Putamen (tissue), 1 donor: ENCODE measurements around the gene PRR29.
"Not testable (repeated sequence)": the region's sequence is repeated elsewhere in the genome, so short reads cannot be mapped to it uniquely, and the experiment has no call there.

Experiments used
- DNase-seq: peaks from one replicate; pipeline ENCODE4 v3.0.0-alpha.2; 2016; ENCODE audit warnings: low spot score

Gene PRR29

DNA sequence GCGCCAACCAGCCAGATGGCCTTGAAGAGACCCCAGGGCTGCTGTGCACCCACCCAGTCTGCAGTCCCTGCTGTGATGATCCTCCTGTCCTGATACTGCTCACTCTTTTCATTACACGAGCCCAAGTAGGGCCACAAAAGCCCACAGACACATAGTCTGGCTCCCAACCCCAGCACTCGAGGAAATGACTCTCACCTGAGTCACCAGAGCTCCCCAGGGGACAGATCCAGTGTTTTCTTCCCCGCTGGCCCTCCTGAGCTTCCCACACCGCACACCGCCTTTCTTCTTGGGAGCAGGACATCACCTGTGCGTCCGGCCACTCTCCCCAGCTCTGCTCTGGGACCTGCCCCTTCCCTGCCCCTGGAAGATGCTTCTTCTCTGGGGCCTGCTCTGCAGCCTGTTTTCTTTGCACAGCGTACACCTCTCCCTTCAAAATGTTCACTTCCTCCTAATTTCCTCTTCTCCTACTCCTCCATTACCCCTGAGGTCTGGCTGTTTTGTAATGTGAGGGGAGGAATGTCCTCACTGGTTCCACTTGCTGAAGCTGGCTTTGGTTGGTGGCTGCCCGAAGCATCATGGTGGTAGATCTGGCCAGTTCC lies 23.5 kb upstream of the PRR29 start:
- DNase-seq: no peak

DNA sequence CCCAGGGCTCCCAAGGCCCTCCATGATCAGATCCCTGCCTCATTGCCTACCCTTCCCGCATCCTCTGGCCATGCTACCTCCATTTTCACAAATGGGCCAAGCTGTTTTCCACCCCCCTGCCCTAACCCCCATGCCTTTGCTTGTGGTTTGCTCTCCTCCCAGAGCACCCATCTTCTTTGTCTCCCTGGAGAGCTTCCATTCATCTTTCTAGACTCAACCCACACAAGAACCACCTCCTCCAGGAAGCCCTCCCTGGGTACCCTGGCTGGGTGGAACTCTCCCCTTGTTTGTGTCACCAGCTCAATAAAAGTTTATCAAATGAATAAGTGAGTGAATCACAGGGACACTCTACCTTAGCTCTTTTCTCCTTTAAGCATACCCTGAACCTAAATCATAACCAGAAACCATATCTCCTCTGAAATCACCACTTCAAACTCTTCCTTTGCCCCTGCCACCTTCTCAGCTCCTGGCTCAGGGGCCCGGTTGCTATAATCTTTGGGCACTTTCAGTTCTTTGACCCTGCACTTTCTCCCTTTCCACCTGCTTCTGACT lies 22.5 kb upstream of the PRR29 start:
- no peak for DNase-seq

DNA sequence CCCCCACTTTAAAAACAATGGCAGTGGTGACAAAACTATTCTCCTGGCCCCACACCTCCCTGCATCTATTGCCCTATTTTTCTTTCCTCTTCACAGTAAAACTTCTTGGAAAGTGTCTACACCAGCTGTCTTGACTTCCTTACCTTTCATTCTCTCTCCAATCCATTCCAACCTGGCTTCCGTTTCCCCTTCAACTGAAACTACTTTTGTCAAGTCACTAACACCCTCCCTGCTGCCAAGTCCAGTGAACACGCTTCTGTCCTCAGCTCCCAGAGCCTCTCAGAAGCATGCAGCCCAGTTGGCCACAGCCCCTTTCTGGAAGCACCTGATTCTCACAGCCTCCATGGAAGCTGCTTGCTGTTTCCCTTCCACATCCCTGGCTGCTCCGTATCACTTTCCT lies 21.4 kb upstream of the PRR29 start:
- DNase-seq: no peak

GRCh38 chr17:63978272-63979200 lies 19.6 kb upstream of the PRR29 start:
- no peak for DNase-seq

DNA sequence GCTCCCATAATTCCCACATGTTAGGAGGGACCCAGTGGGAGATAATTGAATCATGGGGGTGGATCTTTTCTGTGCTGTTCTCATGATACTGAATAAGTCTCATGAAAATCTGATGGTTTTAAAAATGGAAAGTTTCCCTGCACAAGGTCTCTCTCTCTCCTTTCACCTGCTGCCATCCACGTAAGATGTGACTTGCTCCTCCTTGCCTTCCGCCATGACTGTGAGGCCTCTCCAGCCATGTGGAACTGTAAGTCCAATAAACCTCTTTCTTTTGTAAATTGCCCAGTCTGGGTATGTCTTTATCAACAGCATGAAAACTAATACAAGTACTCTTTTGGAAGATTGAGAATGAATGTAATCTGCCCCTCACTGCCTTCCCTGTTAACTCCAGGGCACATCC lies 15.5 kb upstream of the PRR29 start:
- not testable (repeated sequence) for DNase-seq

GRCh38 chr17:63983320-63983719 lies 14.8 kb upstream of the PRR29 start:
- DNase-seq: no peak

DNA sequence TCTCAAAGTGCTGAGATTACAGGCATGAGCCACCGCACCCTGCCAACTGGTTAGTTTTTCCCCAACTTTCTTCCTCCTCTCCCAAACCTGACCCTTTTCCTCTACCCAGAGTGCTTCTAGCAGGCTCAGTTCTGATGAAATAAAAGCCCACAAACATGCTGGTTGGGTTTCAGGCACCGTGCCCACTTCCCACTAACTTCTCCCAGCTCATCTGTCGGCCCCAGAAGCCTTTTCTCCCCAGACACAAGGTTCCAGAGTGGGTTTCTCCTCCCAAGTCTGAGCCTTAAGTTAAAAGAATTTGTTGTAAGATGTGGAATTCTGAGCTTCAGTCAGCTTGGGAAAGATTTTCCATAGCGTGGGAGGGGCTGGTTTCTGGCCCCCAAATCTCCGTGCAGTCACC lies 13.9 kb upstream of the PRR29 start:
- no peak for DNase-seq

- DNase-seq: no peak
These were observed 13.3 kb upstream of the PRR29 start for GRCh38 chr17:63984651-63985386.

GRCh38 chr17:63985387-63986140 lies 12.6 kb upstream of the PRR29 start:
- DNase-seq: no peak

GRCh38 chr17:63986821-63987220 lies 11.3 kb upstream of the PRR29 start:
- no peak for DNase-seq

DNA sequence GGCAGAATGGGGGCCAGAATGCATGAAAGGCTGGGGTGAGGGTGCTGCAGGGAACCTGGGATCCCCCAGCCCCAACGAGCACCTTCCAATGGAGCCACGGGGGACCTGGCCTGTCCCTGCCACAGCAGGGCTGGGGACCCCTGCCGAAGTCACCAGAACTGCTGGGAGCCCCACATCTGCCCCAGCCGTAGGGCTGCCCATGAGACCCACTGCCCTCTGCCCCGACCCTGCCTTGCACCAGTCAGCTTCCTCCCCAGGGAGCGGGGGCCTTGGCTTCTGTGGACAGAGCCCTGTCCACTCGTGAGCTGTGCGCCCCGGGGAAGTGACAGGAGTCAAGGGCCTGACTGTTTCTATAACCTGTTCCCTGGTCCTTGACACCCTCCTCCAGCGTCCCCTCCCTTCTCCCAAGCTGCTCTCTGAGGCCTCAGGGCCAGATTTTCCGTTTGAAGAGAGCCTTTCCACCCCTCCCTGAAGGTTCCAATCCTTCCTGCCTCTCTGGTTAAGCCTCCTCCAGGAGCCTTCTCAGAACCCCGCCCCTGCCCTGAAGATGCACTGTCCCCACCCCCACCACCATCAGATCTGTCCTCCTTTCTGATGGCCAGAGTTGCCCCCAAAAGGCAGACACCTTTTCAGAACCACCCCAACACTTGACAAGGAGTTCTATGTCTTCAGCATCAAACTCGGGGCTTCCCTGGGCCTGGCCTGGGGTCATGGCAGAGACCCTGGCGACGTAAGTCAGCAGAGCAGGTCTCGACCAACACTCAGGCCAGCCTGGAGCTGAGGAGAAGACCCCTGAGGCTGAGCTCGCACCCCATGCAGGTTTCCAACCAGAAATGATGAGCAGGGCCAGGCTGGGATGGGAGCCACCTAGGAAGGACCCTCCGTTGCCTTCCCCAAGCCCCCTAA lies 10.7 kb upstream of the PRR29 start:
- no peak for DNase-seq

DNA sequence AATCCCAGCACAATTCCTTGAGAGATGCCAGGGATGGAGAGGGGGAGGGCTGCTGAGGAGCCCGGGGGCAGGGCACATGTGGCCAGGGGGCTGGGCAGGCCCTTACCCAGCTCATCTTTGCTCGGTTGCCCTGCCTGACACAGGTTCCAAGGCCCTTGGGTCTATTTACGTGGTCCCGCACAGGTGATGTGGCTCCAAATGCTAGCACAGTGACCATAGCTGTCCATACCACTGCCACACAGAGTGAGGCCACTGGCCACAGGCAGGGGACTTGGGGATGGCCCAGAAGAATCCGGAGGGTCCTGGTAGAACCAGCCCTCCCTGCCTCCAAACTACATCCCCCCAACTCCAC lies 10.0 kb upstream of the PRR29 start:
- DNase-seq: no peak

DNA sequence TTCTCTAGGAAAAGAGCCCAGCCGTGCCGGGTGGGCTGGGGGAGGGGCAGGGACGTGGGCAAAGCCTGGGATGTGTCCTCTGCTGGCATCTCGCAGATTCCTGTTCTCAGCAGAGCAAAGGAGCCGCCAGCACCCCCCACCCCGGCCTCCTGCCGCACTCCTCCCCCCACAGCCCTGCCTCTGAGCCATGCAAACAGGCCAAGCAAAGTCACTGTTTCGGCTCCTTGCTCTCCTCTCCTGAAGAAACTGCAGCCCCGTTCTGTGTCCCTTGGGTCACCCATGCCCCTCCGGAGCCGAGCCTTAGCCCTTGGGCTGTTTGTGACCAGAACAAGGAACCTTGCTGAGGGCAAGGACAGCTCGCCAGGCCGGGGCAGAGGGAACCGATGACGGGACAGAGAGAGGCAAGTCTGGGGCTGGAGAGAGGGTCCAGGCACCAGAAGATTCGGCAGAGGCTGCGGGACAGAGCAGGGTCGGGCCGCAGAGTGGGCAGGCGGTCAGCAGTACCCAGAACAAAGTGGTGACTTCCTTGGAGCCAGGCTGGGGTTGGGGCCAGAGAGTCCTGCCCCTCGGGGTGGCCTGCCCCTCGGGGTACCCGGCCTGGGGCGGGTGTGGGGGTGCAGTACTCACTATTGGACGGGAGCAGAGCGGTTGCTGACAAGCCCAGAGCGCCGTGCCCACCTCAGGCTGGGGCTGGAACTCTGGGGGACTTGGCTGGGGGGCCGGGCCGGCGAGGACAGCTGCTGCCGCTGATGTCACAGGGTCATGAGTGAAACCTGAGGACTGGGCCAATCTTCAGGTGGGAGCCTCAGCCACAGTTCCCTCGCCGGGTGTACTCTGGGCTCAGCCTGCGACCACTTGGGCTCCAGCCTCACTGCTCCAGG lies 9.2 kb upstream of the PRR29 start:
- DNase-seq: no peak

GRCh38 chr17:63989622-63990345 lies 8.4 kb upstream of the PRR29 start:
- no peak for DNase-seq

GRCh38 chr17:63991611-63992010 lies 6.5 kb upstream of the PRR29 start:
- no peak for DNase-seq

GRCh38 chr17:63993368-63993985 lies 4.7 kb upstream of the PRR29 start:
- DNase-seq: no peak

GRCh38 chr17:63995626-63996025 lies 2.5 kb upstream of the PRR29 start:
- DNase-seq: no peak

- DNase-seq: no peak
These were observed 1.5 kb upstream of the PRR29 start for GRCh38 chr17:63996430-63997182.
